Mucosa of stomach (tissue), 1 donor: ENCODE results near the gene DPP9.
"Not testable (repeated sequence)": the region's sequence is repeated elsewhere in the genome, so short reads cannot be mapped to it uniquely, and the experiment has no call there.

Source experiments
- H3K27me3 ChIP-seq: one replicate; pipeline ENCODE4 v1.7.0; 2013; ENCODE audit warnings: mild to moderate bottlenecking, low read length; ENCODE audit not compliant: control insufficient read depth, insufficient read depth
- H3K36me3 ChIP-seq: one replicate; pipeline ENCODE4 v1.7.0; 2013; ENCODE audit warnings: low read length; ENCODE audit not compliant: control insufficient read depth, insufficient read depth
- H3K4me1 ChIP-seq: one replicate; pipeline ENCODE4 v1.7.0; 2013; ENCODE audit warnings: mild to moderate bottlenecking, low read length; ENCODE audit not compliant: control insufficient read depth, insufficient read depth
- H3K4me3 ChIP-seq: one replicate; pipeline ENCODE4 v1.7.0; 2013; ENCODE audit warnings: low read length
- H3K9ac ChIP-seq: one replicate; pipeline ENCODE4 v1.7.0; 2013; ENCODE audit warnings: mild to moderate bottlenecking, low read length, moderate library complexity
- H3K9me3 ChIP-seq: one replicate; pipeline ENCODE4 v1.7.0; 2013; ENCODE audit warnings: mild to moderate bottlenecking, low read length, moderate library complexity; ENCODE audit not compliant: control insufficient read depth
- donor health status: Pancreatic carcinoma.

DPP9 gene

GRCh38 chr19:4754248-4754647 is 30.6 kb upstream of the DPP9 start:
- peaks cover 1% of the 10 kb centered on the region for H3K4me1 ChIP-seq
- no peak overlapping the region for H3K9ac ChIP-seq
- H3K36me3 ChIP-seq: no peaks in the 10 kb centered on the region
- no peaks in the 10 kb centered on the region for H3K9me3 ChIP-seq
- no peak overlapping the region for H3K4me3 ChIP-seq
- H3K27me3 ChIP-seq: no peaks in the 10 kb centered on the region

DNA sequence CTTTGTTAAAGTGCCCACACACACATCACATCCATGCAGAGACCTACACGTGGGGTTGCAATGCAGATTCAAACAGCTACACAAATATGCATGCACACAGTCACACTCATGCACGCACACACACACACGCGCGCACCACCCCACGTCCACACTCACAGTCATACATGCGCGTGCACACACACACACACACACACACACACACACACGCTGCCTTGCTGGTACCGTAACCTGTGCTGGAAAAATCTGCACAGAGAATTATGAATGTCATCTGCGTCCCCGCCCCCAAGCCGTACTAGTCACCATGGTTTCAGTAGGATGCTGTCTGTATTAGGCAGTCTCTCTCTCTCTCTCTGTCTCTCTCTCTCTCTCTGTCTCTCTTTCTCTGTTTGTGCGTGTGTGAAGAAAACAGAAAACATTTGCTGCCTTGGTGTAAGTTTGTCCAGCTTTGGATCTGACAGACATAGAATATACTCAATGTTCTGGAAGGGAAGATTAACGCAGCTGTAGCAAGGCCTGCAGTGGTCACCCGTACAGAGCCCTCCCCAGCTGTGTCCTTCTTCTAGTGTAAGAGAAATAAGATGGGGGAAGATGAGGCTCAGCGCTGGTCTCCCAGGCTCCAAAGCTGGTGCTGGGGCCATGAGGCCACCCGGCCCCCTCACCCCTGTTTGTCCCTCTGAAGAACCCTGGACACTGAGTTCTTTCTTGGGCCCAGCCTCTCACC is 26.4 kb upstream of the DPP9 start:
- Histone ChIP-seq H3K4me3 (no peak overlapping the region), H3K4me1 (no peaks in the 10 kb centered on the region), H3K9ac (no peak overlapping the region), H3K9me3 (no peaks in the 10 kb centered on the region), H3K36me3 (no peaks in the 10 kb centered on the region), H3K27me3 (peaks cover 8% of the 10 kb centered on the region)

GRCh38 chr19:4748589-4748988 is 24.9 kb upstream of the DPP9 start:
- H3K9me3 ChIP-seq: no peaks in the 10 kb centered on the region
- no peak overlapping the region for H3K4me3 ChIP-seq
- no peaks in the 10 kb centered on the region for H3K4me1 ChIP-seq
- H3K27me3 ChIP-seq: peaks cover 8% of the 10 kb centered on the region
- H3K9ac ChIP-seq: no peak overlapping the region
- H3K36me3 ChIP-seq: no peaks in the 10 kb centered on the region

- no peaks in the 10 kb centered on the region for H3K4me1 ChIP-seq
- H3K27me3 ChIP-seq: peaks cover 9% of the 10 kb centered on the region
- H3K4me3 ChIP-seq: no peak overlapping the region
- H3K9me3 ChIP-seq: no peaks in the 10 kb centered on the region
- no peaks in the 10 kb centered on the region for H3K36me3 ChIP-seq
- no peak overlapping the region for H3K9ac ChIP-seq
These were observed 24.5 kb upstream of the DPP9 start for GRCh38 chr19:4748185-4748584.

DNA sequence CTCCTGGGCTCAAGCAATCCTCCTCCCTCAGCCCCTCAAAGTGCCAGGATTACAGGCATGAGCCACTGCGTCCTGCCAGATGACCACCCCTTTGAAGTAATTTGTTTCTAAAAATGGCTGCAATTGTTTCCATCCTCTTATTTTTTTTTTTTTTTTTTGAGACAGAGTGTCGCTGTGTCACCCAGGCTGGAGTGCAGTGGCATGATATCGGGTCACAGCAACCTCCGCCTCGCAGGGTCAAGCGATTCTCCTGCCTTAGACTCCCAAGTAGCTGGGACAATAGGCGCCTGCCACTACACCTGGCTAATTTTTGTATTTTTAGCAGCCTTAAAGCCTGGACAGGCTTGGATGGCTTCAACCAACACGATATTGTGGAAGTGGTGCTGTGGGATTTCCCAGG is 22.3 kb upstream of the DPP9 start:
- Histone ChIP-seq H3K27me3 (peaks cover 11% of the 10 kb centered on the region), H3K4me1 (no peaks in the 10 kb centered on the region), H3K9ac (no peak overlapping the region), H3K9me3 (no peaks in the 10 kb centered on the region), H3K4me3 (no peak overlapping the region), H3K36me3 (no peaks in the 10 kb centered on the region)

- H3K9ac ChIP-seq, H3K9me3 ChIP-seq, H3K4me3 ChIP-seq, H3K36me3 ChIP-seq, H3K4me1 ChIP-seq: not testable (repeated sequence)
- peaks cover 11% of the 10 kb centered on the region for H3K27me3 ChIP-seq
These were observed 21.5 kb upstream of the DPP9 start for GRCh38 chr19:4745175-4745574.

DNA sequence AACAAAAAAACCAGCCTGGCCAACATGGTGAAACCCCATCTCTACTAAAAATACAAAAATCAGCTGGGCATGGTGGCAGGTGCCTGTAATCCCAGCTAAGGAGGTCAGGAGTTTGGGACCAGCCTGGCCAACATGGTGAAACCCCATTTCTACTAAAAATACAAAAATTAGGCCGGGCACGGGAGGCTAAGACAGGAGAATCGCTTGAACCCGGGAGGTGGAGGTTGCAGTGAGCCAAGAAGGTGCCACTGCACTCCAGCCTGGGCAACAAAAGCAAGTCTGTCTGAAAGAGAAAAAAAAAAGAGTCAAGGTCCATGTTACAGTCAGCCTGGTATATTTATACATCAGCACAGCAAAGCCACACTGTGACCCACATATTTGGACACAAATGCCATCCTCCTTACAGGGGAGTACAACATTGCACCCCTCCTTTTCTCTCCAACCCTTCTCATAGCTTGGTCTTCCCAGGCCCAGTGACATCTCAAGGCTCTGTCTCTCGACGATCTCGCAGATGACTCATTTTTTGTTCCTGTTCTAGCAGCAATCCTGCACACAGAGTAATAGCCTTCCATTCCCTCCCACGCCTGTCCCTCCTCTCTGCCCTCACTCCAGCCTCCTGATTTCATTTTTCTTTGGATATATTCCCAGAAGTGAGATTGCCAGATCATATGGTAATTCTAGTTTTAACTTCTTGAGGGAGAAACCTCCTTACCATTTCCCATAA is 21.0 kb upstream of the DPP9 start:
- Histone ChIP-seq H3K36me3 (no peaks in the 10 kb centered on the region), H3K9me3 (no peaks in the 10 kb centered on the region), H3K9ac (no peak overlapping the region), H3K4me3 (no peak overlapping the region), H3K4me1 (no peaks in the 10 kb centered on the region), H3K27me3 (peaks cover 11% of the 10 kb centered on the region)

- Histone ChIP-seq H3K27me3 (peaks cover 14% of the 10 kb centered on the region), H3K4me3 (no peak overlapping the region), H3K4me1 (no peaks in the 10 kb centered on the region), H3K9me3 (no peaks in the 10 kb centered on the region), H3K9ac (no peak overlapping the region), H3K36me3 (no peaks in the 10 kb centered on the region)
These were observed 19.3 kb upstream of the DPP9 start for GRCh38 chr19:4742723-4743646.

DNA sequence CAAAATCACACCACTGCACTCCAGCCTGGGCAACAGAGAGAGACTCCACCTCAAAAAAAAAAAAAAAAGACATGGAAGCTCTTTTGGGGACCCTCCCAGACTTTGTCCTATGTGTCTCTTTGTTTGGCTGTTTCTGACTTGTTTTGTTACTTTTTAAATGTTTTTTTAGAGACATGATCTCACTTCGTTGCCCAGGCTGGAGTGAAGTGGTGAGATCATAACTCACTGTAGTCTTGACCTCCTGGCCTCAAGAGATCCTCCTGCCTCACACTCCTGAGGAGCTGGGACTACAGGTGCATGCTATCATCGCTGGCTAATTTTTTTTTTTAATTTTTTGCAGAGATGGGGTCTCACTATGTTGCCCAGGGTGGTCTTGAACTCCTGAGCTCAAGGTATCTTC is 16.4 kb upstream of the DPP9 start:
- Histone ChIP-seq H3K4me3 (no peak overlapping the region), H3K4me1 (no peaks in the 10 kb centered on the region), H3K27me3 (peaks cover 10% of the 10 kb centered on the region), H3K36me3 (no peaks in the 10 kb centered on the region), H3K9ac (no peak overlapping the region), H3K9me3 (no peaks in the 10 kb centered on the region)

- H3K4me3 ChIP-seq: no peak overlapping the region
- H3K9me3 ChIP-seq: no peaks in the 10 kb centered on the region
- no peak overlapping the region for H3K9ac ChIP-seq
- H3K4me1 ChIP-seq: no peaks in the 10 kb centered on the region
- H3K36me3 ChIP-seq: no peaks in the 10 kb centered on the region
- H3K27me3 ChIP-seq: peaks cover 10% of the 10 kb centered on the region
These were observed 15.1 kb upstream of the DPP9 start for GRCh38 chr19:4738734-4739133.

DNA sequence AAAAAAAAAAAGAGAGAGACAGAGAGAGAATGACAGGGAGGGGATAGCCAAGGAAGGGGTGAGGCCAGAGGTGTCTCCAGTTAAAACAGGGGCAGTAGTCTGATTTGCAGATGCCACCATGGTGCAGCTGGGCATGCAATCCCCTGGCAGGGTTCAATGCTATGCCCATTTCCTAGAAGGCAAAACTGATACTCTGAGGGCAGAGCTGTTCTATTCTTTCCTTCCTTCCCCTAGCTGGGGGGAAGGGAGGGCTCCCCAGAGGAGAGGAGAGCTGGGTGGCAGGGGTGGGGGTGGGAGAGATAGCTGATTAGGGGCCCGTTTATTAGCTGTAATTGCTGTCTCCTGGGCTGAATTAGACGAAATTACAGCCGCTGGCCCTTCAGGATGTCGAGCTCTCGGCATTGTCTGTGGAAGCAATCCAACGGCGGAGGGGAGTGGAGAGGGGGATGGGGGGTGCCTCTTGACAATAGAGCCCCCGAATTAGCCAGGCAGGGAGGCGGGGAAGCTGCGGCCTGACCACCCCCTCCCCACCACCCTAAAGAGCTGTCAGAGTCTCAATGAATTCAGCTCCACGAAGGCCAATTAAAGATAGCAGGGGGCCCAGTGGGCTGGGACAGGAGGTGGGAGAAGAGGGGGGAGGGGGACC is 14.4 kb upstream of the DPP9 start:
- H3K4me3 ChIP-seq: no peak overlapping the region
- no peak overlapping the region for H3K9ac ChIP-seq
- H3K36me3 ChIP-seq: no peaks in the 10 kb centered on the region
- no peaks in the 10 kb centered on the region for H3K4me1 ChIP-seq
- H3K27me3 ChIP-seq: peaks cover 8% of the 10 kb centered on the region
- H3K9me3 ChIP-seq: no peaks in the 10 kb centered on the region
